HG03520 (cell line): Measurements from ENCODE around the gene RSPO4.

ENCODE experiments used
- ATAC-seq: cut with Tn5 transposase; IDR thresholded peaks from one replicate; pipeline ENCODE4 v1.9.1; 2021; ENCODE audit warnings: mild to moderate bottlenecking, moderate library complexity; ENCODE audit not compliant: unreplicated experiment

RSPO4 gene

DNA sequence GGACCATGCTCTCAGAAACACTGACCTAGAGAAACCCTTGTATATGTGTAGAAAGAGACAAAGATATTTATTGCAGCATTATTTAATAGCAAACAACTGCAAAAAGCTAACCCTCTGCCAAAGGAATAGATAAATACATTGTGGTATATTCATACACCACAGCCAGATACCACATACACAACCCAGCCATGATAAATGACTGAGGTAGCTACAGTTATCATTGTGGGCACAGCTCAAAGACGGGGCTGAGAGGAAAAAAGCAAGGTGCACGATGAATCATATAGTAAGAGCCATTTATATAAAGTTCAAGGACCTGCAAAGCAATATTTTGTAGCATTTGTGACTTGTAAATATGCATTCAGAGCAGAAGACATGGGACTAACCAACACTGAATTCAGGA, 30.8 kb downstream of the RSPO4 start:
- no peak for ATAC-seq

DNA sequence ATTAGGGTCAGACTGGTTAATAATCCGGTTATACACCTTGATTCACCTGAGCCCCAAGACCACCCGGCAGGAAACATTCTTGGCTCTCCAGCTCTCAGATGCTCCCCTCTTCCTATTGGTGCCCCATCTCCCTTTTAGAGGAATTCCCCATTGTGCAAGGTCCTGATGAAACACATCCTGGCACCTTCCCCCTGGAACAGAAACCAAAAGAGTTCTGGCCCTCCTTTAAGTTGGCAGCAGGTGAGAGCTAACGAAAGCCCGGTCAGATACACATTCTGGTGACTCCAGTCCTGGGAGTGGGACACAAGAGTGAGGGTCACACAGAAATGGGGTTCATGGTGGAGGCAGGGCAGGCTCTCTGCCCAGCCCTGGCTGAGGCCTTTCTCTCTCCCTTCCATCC, 32.2 kb downstream of the RSPO4 start:
- no peak for ATAC-seq

- ATAC-seq = no peak
These were observed 34.0 kb downstream of the RSPO4 start for GRCh38 chr20:967796-968742.

GRCh38 chr20:965956-966355, 36.2 kb downstream of the RSPO4 start:
- no peak for ATAC-seq

DNA sequence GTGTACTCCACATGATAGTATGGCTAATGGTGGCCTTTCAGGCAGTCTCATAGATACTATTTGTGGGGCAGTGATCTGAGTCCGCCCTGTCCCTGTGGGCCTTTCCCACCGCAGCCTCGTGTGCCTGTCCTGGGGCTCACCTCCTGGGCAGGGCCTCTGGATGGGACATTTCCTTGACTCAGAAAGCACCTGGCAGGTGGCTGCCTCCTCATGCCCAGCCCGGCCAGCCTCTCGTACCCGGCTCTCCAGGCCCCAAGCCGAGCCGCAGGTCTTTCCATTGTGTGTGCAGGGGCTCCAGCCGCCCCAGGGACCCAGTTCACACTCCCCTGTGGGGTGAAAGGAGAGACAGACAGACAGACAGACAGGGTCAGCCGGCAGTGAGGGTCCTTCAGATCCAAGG, 38.3 kb downstream of the RSPO4 start:
- no peak for ATAC-seq

DNA sequence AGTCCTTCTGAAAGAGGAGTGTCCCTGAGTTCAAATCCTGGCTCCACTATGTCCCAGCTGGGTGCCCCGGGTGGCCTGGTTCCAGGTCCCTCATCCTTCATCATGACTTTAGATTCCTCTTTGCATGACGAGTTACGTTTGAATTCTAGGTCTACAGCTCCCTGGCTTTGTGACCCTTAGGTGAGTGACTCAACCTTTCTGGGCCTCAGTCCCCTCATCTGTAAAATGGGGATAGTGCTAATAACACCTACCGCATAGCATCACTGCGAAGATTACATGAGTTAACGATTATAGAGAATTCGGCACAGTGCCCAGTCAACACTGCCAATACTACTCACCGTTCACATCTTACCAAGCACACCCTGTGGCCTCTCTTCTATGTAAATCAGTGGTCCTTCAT, 39.4 kb downstream of the RSPO4 start:
- no peak for ATAC-seq

DNA sequence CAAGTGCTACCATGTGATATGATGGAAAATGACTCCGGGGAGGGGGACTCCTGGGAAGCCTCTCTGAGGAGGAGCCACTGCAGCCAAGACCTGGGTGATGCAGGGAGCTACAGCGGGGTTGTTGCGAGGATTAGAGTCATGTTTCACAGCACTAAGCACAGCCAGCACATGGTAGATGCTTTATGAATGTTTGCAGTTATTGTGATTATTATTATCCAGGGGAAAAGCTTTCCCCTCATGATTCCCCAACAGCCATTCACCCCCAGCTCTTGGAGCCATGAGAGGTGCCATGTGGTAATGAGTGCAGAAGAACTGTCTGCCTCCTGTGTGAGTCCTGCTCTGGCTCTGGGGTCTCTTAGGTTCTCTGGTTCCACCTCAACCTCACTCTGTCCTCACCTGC, 39.9 kb downstream of the RSPO4 start:
- ATAC-seq = no peak

GRCh38 chr20:961768-962167, 40.3 kb downstream of the RSPO4 start:
- no peak for ATAC-seq

- ATAC-seq = no peak
These were observed 42.0 kb downstream of the RSPO4 start for GRCh38 chr20:959996-960615.

GRCh38 chr20:958936-959815, 42.9 kb downstream of the RSPO4 start:
- ATAC-seq = no peak

DNA sequence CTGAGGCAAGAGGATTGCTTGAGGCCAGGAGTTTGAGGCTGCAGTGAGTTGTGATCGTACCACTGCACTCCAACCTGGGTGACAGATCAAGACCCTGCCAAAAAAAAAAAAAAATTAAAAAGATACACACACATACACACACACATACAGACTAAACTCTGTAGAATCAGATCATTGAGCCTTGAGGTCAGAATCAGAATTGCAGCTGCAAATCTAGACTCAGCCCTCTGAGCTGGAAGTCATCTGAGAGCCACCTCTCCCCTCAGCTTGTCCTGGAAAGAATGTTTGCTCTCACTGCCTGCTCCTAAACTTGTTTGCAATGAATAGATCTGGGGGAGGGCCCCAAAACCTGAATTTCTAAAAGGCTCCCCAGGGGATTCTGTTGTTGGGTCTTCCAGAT, 44.6 kb downstream of the RSPO4 start:
- ATAC-seq = no peak

- no peak for ATAC-seq
These were observed 45.7 kb downstream of the RSPO4 start for GRCh38 chr20:956330-956951.

GRCh38 chr20:955656-956055, 46.5 kb downstream of the RSPO4 start:
- ATAC-seq = no peak

DNA sequence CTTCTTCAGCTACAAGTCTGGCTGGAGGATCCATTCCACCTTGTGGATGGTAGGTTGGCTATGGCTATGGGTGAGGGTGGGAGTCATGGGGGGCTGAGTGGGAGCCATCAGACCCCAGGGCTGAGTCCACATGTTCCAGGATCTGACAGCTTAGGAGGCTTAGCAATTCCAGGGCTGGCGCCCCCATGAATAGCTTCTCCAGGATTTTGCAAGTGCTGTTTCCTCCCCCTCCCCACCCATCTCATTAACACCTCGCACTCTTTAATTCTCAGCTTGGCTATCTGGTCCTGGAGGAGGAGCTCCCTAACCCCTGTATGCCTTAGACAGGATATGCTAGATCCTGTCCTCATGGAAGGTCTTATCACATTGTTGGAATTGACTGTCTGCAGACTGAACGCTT, 47.0 kb downstream of the RSPO4 start:
- ATAC-seq = no peak

GRCh38 chr20:953742-954141, 48.4 kb downstream of the RSPO4 start:
- ATAC-seq = no peak

DNA sequence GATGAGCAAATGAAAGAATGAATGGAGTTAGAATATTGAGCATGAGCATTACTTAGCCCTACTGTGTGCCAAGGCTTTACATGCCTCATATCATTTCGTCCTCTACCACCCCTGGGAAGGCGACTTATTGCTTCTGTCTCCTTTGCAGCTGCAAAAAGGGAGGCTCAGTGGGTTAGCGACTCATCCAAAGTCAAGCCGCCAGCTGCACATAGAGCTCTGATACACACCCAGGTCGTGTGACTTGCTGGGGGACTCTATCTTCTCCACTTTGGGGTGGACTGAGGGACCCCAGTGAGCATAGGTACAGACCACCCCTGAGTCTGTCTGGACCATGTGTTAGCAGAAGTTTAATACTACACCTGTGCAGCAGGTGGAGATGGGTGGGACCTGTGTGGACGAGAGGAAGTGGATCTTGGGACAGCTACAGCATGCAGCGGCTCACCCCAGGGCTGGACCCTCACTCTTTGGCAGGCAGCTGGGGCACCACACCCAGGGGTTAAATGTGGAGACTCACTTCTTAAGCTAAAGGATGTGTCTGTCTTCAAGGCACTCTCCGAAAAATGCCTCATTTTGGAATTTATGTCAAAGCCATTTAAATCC, 49.8 kb downstream of the RSPO4 start:
- no peak for ATAC-seq

DNA sequence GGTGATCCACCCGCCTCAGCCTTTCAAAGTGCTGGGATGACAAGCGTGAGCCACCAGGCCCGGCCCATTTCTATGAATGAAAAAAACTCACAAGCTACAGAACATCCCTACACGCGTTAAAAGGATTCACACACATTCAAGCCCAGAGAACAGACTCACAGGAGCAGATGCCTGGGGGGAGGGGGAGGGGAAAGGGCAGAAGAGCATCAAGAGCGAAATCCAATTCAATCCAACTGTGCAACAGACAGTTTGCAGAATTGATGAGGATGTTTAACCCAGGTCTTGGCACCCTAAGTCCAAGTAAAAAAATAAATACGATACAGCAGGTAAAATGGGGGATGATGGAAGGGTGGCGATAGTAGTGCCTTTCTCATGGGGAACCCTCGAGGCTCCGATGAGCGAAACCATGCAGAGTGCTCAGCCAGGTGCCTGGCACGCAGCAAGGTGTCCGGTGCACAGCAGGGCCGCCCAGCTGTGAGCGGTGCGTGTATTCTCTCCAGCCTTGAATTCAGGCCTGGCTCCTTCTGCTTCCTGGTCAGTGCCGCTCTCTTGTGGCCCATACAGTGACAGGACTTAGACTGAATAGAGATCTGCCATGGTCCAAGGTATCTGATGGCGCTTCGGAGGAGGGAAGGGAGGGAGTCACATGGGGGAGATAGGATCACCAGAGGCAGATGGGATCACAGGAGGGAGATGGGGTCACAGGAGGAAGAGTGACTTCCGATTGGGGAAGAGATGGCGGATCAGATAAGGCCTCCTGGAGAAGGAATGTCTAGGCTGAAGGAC, 50.5 kb downstream of the RSPO4 start:
- no peak for ATAC-seq

GRCh38 chr20:949717-950116, 52.4 kb downstream of the RSPO4 start:
- no peak for ATAC-seq

DNA sequence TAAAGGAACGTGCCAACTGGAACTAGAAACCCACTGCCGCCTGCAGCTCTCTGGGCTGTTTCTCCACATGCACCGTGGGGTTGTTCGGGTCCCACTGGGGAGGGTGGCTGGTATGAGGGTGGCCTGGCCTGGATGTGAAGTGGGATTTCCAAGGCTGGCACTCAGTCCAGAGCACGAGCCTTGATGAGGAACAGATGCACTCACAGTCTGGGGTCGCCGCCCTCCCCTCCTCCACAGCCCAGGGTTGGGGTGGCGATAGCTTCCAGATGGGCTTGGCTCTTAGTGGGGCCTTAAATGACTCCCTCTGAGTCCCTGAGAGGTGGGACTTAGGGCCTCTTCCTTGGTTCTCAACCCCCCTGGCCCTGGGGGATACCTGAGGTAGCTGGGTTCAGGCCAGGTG, 55.3 kb downstream of the RSPO4 start:
- ATAC-seq = no peak

GRCh38 chr20:945841-946240, 56.3 kb downstream of the RSPO4 start:
- ATAC-seq = no peak
